ENCODE measurements around the gene MYCBP2.
A peak's percentile ranks its signal among the peaks of the same experiment; 100 is the strongest.
"Not testable (repeated sequence)": the region's sequence is repeated elsewhere in the genome, so short reads cannot be mapped to it uniquely, and the experiment has no call there.

Gene MYCBP2, protein sequence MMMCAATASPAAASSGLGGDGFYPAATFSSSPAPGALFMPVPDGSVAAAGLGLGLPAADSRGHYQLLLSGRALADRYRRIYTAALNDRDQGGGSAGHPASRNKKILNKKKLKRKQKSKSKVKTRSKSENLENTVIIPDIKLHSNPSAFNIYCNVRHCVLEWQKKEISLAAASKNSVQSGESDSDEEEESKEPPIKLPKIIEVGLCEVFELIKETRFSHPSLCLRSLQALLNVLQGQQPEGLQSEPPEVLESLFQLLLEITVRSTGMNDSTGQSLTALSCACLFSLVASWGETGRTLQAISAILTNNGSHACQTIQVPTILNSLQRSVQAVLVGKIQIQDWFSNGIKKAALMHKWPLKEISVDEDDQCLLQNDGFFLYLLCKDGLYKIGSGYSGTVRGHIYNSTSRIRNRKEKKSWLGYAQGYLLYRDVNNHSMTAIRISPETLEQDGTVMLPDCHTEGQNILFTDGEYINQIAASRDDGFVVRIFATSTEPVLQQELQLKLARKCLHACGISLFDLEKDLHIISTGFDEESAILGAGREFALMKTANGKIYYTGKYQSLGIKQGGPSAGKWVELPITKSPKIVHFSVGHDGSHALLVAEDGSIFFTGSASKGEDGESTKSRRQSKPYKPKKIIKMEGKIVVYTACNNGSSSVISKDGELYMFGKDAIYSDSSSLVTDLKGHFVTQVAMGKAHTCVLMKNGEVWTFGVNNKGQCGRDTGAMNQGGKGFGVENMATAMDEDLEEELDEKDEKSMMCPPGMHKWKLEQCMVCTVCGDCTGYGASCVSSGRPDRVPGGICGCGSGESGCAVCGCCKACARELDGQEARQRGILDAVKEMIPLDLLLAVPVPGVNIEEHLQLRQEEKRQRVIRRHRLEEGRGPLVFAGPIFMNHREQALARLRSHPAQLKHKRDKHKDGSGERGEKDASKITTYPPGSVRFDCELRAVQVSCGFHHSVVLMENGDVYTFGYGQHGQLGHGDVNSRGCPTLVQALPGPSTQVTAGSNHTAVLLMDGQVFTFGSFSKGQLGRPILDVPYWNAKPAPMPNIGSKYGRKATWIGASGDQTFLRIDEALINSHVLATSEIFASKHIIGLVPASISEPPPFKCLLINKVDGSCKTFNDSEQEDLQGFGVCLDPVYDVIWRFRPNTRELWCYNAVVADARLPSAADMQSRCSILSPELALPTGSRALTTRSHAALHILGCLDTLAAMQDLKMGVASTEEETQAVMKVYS (N-terminal part only)

DNA sequence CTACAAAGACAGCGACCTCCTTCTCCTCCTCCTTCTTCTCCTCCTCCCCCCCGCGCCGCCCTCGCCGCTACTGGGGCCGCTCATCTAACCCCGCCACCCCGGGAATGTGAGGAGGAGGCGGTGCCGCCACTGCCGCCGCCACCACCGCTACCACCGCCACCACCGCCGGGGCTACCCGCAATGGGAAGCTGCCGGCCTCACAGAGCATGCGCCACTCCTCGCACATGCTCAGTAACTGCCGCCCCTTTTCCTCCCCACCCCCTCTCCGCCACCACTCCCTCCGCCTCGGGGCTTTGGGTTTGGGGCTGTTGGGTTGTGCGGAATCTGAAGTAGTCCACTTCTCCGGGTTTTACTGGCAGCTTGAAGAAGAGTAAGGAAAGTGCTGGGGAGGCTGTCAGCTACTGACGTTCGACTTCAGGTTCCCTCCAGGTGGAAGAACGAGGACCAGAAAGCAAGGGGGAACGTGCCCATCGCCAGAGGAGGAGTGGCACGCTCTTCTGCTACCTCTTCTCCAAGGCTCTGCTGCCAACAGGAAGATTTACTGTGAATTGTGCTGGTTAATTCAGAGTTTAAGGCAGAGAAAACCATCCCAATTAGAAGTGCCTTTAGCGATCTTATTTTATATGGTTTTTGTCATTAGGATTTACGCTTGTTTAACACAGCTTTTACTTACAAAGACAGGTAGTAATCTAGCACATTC, at the start of gene MYCBP2:
MYCBP2 (minus strand) TSS at position 190 of the 700 bp plus-strand sequence. CDS start 319 bp downstream, outside the sequence.
- peak; percentile 93 to 95 (median 95) for DNase-seq (ENCODE audit: low read depth in 3 of 3)

DNA sequence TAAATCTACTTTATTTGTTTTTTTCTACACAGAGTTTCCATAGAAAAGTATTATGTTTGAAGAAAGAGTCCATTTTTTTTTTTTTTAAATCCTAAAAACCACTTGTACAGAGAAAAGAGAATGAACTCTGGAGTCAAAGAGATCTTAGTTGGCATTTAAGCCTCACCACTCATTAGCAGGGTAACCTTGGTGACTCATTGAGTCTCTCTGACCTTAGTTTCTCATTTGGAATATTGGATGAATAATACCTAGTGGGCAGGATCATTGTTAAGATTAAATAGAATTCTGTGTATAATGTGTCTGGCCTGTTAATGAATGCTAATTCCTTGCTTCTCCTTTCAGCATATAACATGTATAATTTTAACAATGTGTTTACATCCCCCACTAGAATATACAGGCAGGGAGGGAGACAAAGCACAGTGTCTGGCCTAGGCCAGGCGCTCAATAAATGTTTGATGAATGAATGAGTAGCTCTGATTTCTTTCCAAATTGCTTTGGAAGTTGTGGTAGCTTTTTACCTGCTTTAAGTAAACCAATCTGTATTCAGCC, 48.7 kb upstream of the MYCBP2 start:
- no peak for DNase-seq (ENCODE audit: low read depth in 3 of 3)

DNA sequence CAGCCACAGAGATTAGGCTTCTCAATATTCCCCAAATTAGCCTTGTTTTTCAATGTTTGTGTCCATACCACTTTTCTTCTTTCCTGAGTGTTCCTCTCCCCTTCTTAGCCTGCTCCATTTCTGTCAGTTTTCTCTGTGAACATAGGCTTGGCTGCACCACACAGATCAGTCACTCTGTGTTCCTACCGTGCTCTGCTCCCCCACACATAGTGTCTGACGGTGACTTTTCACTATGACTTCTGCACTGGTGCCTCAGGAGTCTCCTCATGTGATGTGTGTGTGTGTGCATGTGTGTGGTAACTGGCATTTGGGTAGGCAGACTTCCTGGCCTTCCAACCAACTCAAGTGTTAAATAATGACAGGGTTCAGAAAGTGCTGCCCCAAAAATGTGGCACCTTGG, 47.9 kb upstream of the MYCBP2 start:
- DNase-seq (ENCODE audit: low read depth in 3 of 3): no peak

- no peak for DNase-seq (ENCODE audit: low read depth in 3 of 3)
Measured at GRCh38 chr13:77374339-77374738, 47.4 kb upstream of the MYCBP2 start.

DNA sequence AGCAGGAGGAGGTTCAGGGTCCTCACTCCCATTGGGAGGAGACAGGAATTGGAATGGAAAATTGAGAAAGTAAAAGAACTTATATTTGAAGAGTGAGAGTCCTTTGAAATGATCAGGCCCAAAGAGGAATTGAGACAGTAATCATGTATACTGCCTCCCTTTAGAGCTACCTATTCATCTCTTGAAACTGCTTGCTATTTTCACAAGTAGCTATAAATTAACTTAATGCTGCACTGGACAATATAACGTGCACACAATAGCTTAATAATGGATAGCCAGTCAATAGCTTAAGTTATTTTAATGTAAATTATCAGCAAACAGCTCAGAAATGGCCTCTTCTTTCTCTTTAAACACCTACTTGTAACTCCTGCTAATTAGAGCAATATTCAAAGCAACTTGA, 46.6 kb upstream of the MYCBP2 start:
- no peak for DNase-seq (ENCODE audit: low read depth in 3 of 3)

GRCh38 chr13:77372275-77372674, 45.4 kb upstream of the MYCBP2 start:
- no peak for DNase-seq (ENCODE audit: low read depth in 3 of 3)

GRCh38 chr13:77370888-77371287, 44.0 kb upstream of the MYCBP2 start:
- DNase-seq (ENCODE audit: low read depth in 3 of 3): no peak

DNA sequence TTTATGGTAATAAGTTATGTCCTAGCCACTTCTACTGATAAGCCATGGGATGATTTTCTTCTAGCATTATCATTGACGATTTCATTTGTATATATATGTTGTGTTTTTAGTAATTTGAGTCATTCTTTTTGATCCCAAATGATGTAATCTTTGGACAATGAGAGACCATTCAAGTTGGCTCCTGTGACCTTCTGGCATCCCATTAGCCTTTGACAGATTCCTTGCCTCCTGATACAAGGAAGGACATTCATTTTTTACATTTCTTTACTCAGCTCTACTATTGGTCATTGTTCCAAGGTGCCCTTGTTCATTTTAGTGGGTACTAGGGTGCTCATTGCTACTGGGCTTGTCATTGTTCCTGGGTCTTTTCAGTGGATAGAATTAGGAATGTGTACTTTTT, 35.3 kb upstream of the MYCBP2 start:
- DNase-seq (ENCODE audit: low read depth in 3 of 3): no peak

DNA sequence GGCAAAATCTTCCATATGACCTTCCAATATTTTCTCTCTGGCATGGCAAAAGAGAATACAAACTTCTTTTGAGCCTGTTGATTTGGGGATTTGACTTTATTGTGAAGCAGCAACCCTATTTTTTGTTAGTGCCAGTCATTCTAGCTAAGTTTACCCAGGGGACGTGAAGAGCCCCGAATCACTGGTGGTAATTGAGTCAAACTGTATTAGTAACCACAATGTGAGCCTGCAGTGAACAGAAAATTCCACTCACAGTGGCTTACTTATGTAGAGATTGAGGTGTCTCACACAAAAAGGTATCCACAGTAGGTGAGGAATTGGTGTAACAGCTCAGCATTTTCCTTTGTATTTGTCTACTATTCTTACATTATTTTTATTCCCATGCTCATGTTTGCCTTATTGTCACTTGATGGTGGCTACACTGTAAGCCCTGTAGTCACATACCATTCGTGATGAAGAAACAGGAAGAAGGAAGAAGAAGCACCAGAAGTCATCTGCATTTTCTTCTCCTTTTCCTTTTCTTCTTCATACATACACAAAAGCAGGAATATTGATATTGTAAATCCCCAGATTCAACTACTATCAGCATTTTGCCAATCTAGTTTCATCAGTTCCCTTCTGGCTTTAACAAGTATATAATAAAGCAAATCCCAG, 33.3 kb upstream of the MYCBP2 start:
- no peak for DNase-seq (ENCODE audit: low read depth in 3 of 3)

GRCh38 chr13:77359171-77359570, 32.3 kb upstream of the MYCBP2 start:
- DNase-seq (ENCODE audit: low read depth in 3 of 3): no peak

DNA sequence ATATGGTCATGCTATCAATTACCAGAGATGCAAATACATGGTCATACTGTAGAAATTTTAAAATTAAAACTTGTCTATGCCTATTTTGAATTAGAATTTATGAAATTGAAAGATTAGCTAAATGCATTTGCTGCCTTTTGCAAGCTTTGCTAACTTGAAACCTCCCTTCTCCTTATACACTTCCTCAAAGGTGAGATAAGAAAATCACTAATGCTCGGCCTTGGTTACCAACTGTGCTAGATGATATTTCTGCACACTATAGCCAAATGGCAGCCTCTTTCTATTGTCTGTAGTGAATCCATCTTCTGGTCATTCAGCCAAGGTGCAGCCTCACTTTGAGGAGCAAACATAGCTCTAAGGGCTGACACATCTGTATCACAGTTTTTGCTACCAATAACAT, 31.1 kb upstream of the MYCBP2 start:
- no peak for DNase-seq (ENCODE audit: low read depth in 3 of 3)

DNA sequence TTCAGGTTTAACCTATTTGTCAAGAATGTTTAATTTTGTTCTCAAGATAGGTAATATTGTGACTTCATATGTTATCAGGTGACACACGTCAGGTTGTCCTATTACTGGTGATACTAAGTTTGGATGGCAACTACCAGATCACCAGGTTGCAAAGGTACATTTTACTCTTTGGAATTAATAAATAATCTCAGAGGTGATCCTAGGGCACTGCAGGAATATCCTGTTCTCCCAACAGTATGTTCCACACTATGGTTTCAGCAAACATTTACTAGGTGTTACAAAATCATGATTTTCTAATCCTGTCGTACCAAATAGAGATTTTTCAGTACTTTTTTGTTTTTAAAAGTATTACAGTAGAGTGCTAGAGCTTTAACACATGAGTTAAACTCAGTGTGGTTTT, 29.3 kb upstream of the MYCBP2 start:
- no peak for DNase-seq (ENCODE audit: low read depth in 3 of 3)

DNA sequence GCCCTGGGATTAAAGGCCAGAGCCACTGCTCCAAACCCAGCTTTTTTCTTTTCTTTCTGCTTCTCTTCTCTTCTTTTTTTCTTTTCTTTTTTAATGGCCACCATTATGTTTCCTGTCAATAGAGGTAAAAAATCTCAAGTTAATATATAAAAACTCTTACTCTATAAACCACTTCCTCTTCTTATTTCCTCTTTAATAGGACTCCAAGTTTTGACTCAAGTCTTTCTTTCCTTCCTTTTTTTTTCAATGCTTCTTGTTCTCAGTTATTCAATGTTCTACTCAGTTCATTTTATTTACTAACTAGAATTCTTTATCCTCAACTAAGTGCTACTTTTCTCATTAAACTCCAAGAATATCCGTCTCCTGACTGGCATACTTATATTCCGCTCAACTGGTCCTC, 27.1 kb upstream of the MYCBP2 start:
- no peak for DNase-seq (ENCODE audit: low read depth in 3 of 3)

DNA sequence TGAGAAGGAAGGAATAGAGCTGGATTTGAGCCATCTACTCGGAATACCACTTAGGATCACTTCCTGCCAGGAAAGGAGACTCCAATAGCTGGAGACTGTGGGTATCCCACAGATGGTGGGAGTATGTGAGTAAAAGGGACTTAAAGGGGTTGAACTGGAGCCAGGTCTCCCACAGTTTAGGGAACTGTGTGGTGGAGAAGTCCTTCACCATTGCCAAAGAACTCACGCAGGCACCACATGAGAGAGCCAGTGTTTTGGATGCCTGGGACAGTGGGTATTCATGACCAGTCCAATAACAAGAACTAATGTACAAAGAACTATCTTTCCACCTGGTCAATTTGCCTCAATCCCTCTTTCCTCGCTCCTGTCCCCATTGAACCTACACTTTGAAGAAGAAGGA, 24.4 kb upstream of the MYCBP2 start:
- no peak for DNase-seq (ENCODE audit: low read depth in 3 of 3)

GRCh38 chr13:77350811-77351210, 23.9 kb upstream of the MYCBP2 start:
- no peak for DNase-seq (ENCODE audit: low read depth in 3 of 3)

DNA sequence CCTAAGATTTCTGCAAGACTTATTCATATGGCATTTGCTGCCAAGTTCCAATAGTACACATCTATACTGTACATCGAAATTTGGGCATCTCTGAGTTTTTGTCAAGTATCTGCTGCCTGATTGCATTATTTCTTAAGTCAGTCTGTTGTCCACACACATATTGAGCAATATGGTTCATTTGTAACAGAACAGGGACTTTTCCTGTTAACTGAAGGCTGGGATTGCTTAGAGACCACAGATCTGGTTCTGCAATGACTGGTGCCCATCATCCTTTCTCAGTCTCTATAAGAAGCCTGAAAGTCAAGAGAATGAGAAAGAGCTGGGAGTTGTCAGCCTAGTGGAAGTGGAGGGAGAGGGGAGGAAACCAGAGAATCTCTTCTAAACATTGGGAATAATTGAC, 22.5 kb upstream of the MYCBP2 start:
- DNase-seq (ENCODE audit: low read depth in 3 of 3): no peak

GRCh38 chr13:77347351-77347750, 20.5 kb upstream of the MYCBP2 start:
- not testable (repeated sequence) for DNase-seq (ENCODE audit: low read depth in 3 of 3)

GRCh38 chr13:77345150-77345780, 18.4 kb upstream of the MYCBP2 start:
- DNase-seq (ENCODE audit: low read depth in 3 of 3): no peak

DNA sequence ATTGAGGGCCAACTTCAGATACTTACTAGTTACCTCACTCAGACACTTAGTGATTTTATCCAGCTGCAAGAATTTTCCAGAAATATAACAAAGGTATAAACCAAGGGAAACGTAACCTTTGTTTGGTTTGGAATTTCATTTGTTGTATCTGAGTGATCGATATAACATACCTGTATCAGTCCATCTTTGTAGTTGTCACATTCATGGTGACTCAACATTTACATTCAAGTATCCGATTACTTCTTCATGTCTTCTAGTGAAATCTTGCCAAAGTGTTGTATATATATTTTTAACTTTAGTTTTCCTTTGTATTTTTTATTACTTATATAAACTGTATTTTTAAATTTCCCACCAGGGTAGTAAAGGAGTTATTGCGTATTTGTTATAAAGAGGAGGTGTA, 16.9 kb upstream of the MYCBP2 start:
- no peak for DNase-seq (ENCODE audit: low read depth in 3 of 3)

DNA sequence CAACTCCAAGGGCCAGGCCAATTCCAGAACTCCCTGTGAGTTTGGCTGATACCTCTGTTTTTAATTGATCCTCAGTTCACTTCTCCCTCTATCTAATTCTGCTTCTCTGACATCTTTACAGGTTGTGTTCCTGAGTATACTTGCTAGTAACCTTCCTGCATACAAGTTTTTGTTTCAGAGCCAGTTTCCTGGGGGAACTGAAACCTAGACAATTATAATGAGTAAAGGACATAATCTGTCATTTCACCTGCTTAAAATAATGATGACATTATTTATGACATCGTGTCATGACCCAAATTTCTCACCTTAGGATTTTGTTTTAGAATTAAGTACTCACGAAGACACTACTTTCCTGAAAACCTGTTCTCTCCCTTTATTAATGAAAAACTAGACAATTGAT, 12.5 kb upstream of the MYCBP2 start:
- no peak for DNase-seq (ENCODE audit: low read depth in 3 of 3)

Data from stimulated activated CD4-positive, alpha-beta T cell treated with anti-CD3 and anti-CD28 coated beads, TNF-alpha, amount 100 ng/mL, for 48 hours (primary cell).